ENCODE measurements around the gene ATP10A. TPM values are rescaled to one million over a fixed set of nuclear protein-coding genes. Genes with fewer than 3 reads are reported as not detected.
A peak's percentile ranks its signal among the peaks of the same experiment; 100 is the strongest.
"Not testable (repeated sequence)": the region's sequence is repeated elsewhere in the genome, so short reads cannot be mapped to it uniquely, and the experiment has no call there.

ATP10A gene
- total RNA-seq, 1 donor from 2014 or later, result 16.5 TPM

- not testable (repeated sequence) for DNase-seq (ENCODE audit: low read depth)
Measured at GRCh38 chr15:25771736-25772135, 91.4 kb downstream of the ATP10A start.

- DNase-seq (ENCODE audit: low read depth), result no peak
Measured at GRCh38 chr15:25771338-25771706, 91.8 kb downstream of the ATP10A start.

GRCh38 chr15:25770618-25771337 lies 92.3 kb downstream of the ATP10A start:
- DNase-seq (ENCODE audit: low read depth), result no peak

GRCh38 chr15:25770031-25770430 lies 93.1 kb downstream of the ATP10A start:
- no peak for DNase-seq (ENCODE audit: low read depth)

GRCh38 chr15:25768271-25768670 lies 94.9 kb downstream of the ATP10A start:
- no peak for DNase-seq (ENCODE audit: low read depth)

GRCh38 chr15:25767356-25768151 lies 95.6 kb downstream of the ATP10A start:
- no peak for DNase-seq (ENCODE audit: low read depth)

- DNase-seq (ENCODE audit: low read depth), result no peak
Measured at GRCh38 chr15:25766417-25766816, 96.7 kb downstream of the ATP10A start.

- no peak for DNase-seq (ENCODE audit: low read depth)
Measured at GRCh38 chr15:25764980-25765735, 98.0 kb downstream of the ATP10A start.

- DNase-seq (ENCODE audit: low read depth), result no peak
Measured at GRCh38 chr15:25763954-25764353, 99.2 kb downstream of the ATP10A start.

- peak; percentile 61 for DNase-seq (ENCODE audit: low read depth)
Measured at GRCh38 chr15:25763331-25763751, 99.8 kb downstream of the ATP10A start.

GRCh38 chr15:25761971-25762662 lies 101.0 kb downstream of the ATP10A start:
- no peak for DNase-seq (ENCODE audit: low read depth)

GRCh38 chr15:25759421-25759820 lies 103.7 kb downstream of the ATP10A start:
- no peak for DNase-seq (ENCODE audit: low read depth)

GRCh38 chr15:25758612-25759011 lies 104.5 kb downstream of the ATP10A start:
- not testable (repeated sequence) for DNase-seq (ENCODE audit: low read depth)

GRCh38 chr15:25743548-25744275 lies 119.4 kb downstream of the ATP10A start:
- DNase-seq (ENCODE audit: low read depth), result no peak

- DNase-seq (ENCODE audit: low read depth), result no peak
Measured at GRCh38 chr15:25742776-25743547, 120.2 kb downstream of the ATP10A start.

GRCh38 chr15:25742041-25742730 lies 120.9 kb downstream of the ATP10A start:
- no peak for DNase-seq (ENCODE audit: low read depth)

- no peak for DNase-seq (ENCODE audit: low read depth)
Measured at GRCh38 chr15:25741256-25741580, 121.9 kb downstream of the ATP10A start.

GRCh38 chr15:25740383-25741255 lies 122.5 kb downstream of the ATP10A start:
- no peak for DNase-seq (ENCODE audit: low read depth)

- DNase-seq (ENCODE audit: low read depth), result peak; percentile 38
Measured at GRCh38 chr15:25739687-25740121, 123.4 kb downstream of the ATP10A start.

All from renal cortical epithelial cell (primary cell).